Astrocyte (in vitro differentiated cells and primary cell): Measurements from ENCODE around the gene CALCB. TPM values are rescaled to one million over a fixed set of nuclear protein-coding genes. Genes with fewer than 3 reads are reported as not detected.

Experiments used
- DNase-seq: peaks from one replicate; pipeline ENCODE4 v3.0.0-alpha.2; 2010; ENCODE audit warnings: low read depth
- FAIRE-seq: peaks from 2 replicates; lab custom pipeline; 2011; peaks lifted over from hg19 to GRCh38; lab: Jason Lieb, UNC
- H2AFZ ChIP-seq: 2 replicates; pipeline ENCODE4 v1.6.0; 2012; ENCODE audit warnings: low read depth, low read length, inconsistent platforms
- H3K27ac ChIP-seq: 2 replicates; pipeline ENCODE4 v1.5.1; 2011; ENCODE audit warnings: low read depth, low read length, inconsistent platforms
- H3K27me3 ChIP-seq: 2 replicates; pipeline ENCODE4 v1.6.0; 2011; ENCODE audit warnings: low read length, inconsistent platforms; ENCODE audit not compliant: insufficient read depth
- H3K36me3 ChIP-seq: 2 replicates; pipeline ENCODE4 v1.5.1; 2011; ENCODE audit warnings: low read length, inconsistent platforms; ENCODE audit not compliant: insufficient read depth
- H3K4me1 ChIP-seq: 2 replicates; pipeline ENCODE4 v1.5.1; 2011; ENCODE audit warnings: low read length, inconsistent platforms; ENCODE audit not compliant: insufficient read depth
- H3K4me2 ChIP-seq: 2 replicates; pipeline ENCODE4 v1.6.0; 2012; ENCODE audit warnings: low read length, inconsistent platforms
- H3K4me3 ChIP-seq: 2 replicates; pipeline ENCODE4 v1.5.1; 2011; ENCODE audit warnings: low read depth, mild to moderate bottlenecking, low read length, inconsistent platforms; ENCODE audit not compliant: insufficient read depth
- H3K79me2 ChIP-seq: 2 replicates; pipeline ENCODE4 v1.6.0; 2012; ENCODE audit warnings: mild to moderate bottlenecking, low read length, inconsistent platforms; ENCODE audit not compliant: insufficient read depth
- H3K9ac ChIP-seq: 2 replicates; pipeline ENCODE4 v1.6.0; 2012; ENCODE audit warnings: mild to moderate bottlenecking, low read length, inconsistent platforms
- H3K9me3 ChIP-seq: 2 replicates; pipeline ENCODE4 v1.5.1; 2012; ENCODE audit warnings: low read depth, mild to moderate bottlenecking, low read length, inconsistent platforms; ENCODE audit not compliant: insufficient read depth
- H4K20me1 ChIP-seq: 2 replicates; pipeline ENCODE4 v1.6.0; 2012; ENCODE audit warnings: low read length, inconsistent platforms; ENCODE audit not compliant: insufficient read depth
- H3K27ac Mint-ChIP-seq: one replicate; pipeline ENCODE4 v1.8.0; 2021; ENCODE audit warnings: mild to moderate bottlenecking, mixed read lengths; ENCODE audit not compliant: unreplicated experiment
- H3K27me3 Mint-ChIP-seq: one replicate; pipeline ENCODE4 v1.8.0; 2021; ENCODE audit warnings: low read depth, mixed read lengths; ENCODE audit not compliant: unreplicated experiment
- H3K36me3 Mint-ChIP-seq: one replicate; pipeline ENCODE4 v1.8.0; 2021; ENCODE audit warnings: low read depth, mixed read lengths; ENCODE audit not compliant: unreplicated experiment
- H3K4me1 Mint-ChIP-seq: one replicate; pipeline ENCODE4 v1.8.0; 2021; ENCODE audit warnings: low read depth, mixed read lengths; ENCODE audit not compliant: unreplicated experiment
- H3K4me3 Mint-ChIP-seq: one replicate; pipeline ENCODE4 v1.8.0; 2021; ENCODE audit warnings: mild to moderate bottlenecking, moderate library complexity, mixed read lengths; ENCODE audit not compliant: unreplicated experiment
- H3K9me3 Mint-ChIP-seq: one replicate; pipeline ENCODE4 v1.8.0; 2021; ENCODE audit warnings: mild to moderate bottlenecking, mixed read lengths; ENCODE audit not compliant: unreplicated experiment
- EZH2 ChIP-seq: IDR thresholded peaks from 2 replicates; pipeline ENCODE4 v1.6.1; 2012; ENCODE audit warnings: mild to moderate bottlenecking, low read length, inconsistent platforms; ENCODE audit not compliant: insufficient read depth
- total RNA-seq: library from RNA; stranded (reverse); gene quantifications from 2 replicates; pipeline ENCODE4 v1.2.1, GENCODE V29; 2021
- TF ChIP-seq, protein P1 (sequence below): IDR thresholded peaks from 2 replicates; pipeline ENCODE4 v1.5.1; 2011; ENCODE audit warnings: low read depth, mild to moderate bottlenecking, inconsistent platforms, low read length, moderate library complexity; ENCODE audit not compliant: insufficient read depth

The CALCB gene
- total RNA-seq, 1 donor from 2014 or later: 0.61 TPM

DNA sequence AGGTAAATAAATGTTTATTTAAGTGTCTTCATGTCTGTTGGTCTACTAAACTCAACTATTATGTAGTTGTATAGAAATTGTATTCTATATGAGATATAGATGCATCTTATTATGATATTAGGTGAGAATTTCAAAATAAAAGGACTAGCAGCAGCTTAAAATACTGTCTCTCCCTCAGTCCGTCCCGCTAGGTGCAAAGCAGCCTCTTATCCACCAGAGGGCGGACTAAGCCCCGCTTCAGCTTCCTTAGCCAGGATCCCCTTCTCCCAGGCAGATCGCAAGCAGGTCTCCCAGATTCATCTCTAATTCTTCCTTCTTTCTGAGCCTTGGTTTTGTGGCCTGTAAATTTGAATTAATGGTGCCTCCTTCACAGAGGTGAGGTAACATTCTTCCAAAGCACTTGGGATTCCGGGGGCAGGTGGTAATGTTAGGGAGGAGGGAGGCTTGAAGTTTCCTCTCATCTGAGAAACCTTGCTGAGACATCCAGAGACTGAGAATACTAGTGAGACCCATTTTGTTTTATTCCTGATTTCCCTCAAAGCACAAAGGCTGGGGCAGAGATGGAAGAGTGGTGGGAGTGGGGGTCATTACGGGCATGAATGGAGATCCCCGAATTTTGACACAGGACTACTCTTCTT, 27.8 kb downstream of the CALCB start:
- no peak for FAIRE-seq

DNA sequence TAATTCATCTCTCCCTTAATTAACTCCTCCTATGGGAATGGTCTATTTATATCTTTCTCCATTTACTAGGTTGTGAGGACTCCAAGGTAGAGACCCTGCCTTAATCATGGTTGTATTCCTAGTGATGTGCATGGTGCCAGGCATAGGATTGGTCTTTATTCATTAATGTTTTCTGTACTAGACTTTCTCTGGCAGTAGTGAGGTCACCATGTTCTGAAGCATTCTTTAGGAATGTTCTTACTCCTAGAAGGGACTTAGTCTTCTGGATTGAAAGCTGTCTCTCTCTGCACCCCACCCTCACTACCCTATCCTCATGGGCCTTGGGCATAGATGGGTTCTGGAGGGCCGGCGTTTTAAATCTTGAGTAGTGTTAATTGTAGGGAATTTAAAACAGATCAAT, 30.8 kb downstream of the CALCB start:
- Mint-ChIP-seq H3K36me3 (peaks cover 2% of the 10 kb centered on the region), H3K27me3 (peaks cover 7% of the 10 kb centered on the region), H3K9me3 (peaks cover 3% of the 10 kb centered on the region), H3K4me3 (no peak overlapping the region), H3K4me1 (peaks cover 14% of the 10 kb centered on the region), H3K27ac (no peak overlapping the region)
- no peak overlapping the region for H3K4me2 ChIP-seq
- H3K9ac ChIP-seq: no peak overlapping the region
- peaks cover 24% of the 10 kb centered on the region for H3K4me1 ChIP-seq
- no peaks in the 10 kb centered on the region for H3K36me3 ChIP-seq
- H4K20me1 ChIP-seq: no peaks in the 10 kb centered on the region
- no peaks in the 10 kb centered on the region for H3K79me2 ChIP-seq
- no peak for TF ChIP-seq EZH2
- TF ChIP-seq, protein P1, sequence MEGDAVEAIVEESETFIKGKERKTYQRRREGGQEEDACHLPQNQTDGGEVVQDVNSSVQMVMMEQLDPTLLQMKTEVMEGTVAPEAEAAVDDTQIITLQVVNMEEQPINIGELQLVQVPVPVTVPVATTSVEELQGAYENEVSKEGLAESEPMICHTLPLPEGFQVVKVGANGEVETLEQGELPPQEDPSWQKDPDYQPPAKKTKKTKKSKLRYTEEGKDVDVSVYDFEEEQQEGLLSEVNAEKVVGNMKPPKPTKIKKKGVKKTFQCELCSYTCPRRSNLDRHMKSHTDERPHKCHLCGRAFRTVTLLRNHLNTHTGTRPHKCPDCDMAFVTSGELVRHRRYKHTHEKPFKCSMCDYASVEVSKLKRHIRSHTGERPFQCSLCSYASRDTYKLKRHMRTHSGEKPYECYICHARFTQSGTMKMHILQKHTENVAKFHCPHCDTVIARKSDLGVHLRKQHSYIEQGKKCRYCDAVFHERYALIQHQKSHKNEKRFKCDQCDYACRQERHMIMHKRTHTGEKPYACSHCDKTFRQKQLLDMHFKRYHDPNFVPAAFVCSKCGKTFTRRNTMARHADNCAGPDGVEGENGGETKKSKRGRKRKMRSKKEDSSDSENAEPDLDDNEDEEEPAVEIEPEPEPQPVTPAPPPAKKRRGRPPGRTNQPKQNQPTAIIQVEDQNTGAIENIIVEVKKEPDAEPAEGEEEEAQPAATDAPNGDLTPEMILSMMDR: no peak
- H3K9me3 ChIP-seq: no peaks in the 10 kb centered on the region
- no peak overlapping the region for H3K4me3 ChIP-seq
- FAIRE-seq: no peak
- peaks cover 7% of the 10 kb centered on the region for H3K27me3 ChIP-seq
- no peak for DNase-seq
- H2AFZ ChIP-seq: no peak overlapping the region
- no peak overlapping the region for H3K27ac ChIP-seq

More for the DNA sequence above, 27.8 kb downstream of the CALCB start:
- Histone ChIP-seq H3K36me3 (no peaks in the 10 kb centered on the region), H3K79me2 (no peaks in the 10 kb centered on the region), H3K4me2 (no peak overlapping the region), H4K20me1 (no peaks in the 10 kb centered on the region), H3K9ac (no peak overlapping the region), H3K27ac (no peak overlapping the region), H3K4me1 (peaks cover 5% of the 10 kb centered on the region), H2AFZ (no peak overlapping the region), H3K4me3 (no peak overlapping the region), H3K27me3 (peaks cover 18% of the 10 kb centered on the region), H3K9me3 (no peaks in the 10 kb centered on the region)
- H3K27me3 Mint-ChIP-seq: peaks cover 14% of the 10 kb centered on the region
- H3K4me1 Mint-ChIP-seq: peaks cover 4% of the 10 kb centered on the region
- no peak for TF ChIP-seq EZH2
- TF ChIP-seq, protein P1: peak; percentile 96
- H3K36me3 Mint-ChIP-seq: peaks cover 2% of the 10 kb centered on the region
- peaks cover 3% of the 10 kb centered on the region for H3K9me3 Mint-ChIP-seq
- H3K4me3 Mint-ChIP-seq: no peak overlapping the region
- no peak overlapping the region for H3K27ac Mint-ChIP-seq
- peak; percentile 22 for DNase-seq
